HUDEP-2 (cell line): Measurements from ENCODE around the gene LY6G5C.
"Not testable (repeated sequence)": the region's sequence is repeated elsewhere in the genome, so short reads cannot be mapped to it uniquely, and the experiment has no call there.

Experiments used
- DNase-seq, 76 experiments: peaks; one replicate each; lab custom pipeline; 2025; ENCODE audit not compliant: unreplicated experiment in 76 of 76; lab: John Stamatoyannopoulos, UW

The LY6G5C gene

DNA sequence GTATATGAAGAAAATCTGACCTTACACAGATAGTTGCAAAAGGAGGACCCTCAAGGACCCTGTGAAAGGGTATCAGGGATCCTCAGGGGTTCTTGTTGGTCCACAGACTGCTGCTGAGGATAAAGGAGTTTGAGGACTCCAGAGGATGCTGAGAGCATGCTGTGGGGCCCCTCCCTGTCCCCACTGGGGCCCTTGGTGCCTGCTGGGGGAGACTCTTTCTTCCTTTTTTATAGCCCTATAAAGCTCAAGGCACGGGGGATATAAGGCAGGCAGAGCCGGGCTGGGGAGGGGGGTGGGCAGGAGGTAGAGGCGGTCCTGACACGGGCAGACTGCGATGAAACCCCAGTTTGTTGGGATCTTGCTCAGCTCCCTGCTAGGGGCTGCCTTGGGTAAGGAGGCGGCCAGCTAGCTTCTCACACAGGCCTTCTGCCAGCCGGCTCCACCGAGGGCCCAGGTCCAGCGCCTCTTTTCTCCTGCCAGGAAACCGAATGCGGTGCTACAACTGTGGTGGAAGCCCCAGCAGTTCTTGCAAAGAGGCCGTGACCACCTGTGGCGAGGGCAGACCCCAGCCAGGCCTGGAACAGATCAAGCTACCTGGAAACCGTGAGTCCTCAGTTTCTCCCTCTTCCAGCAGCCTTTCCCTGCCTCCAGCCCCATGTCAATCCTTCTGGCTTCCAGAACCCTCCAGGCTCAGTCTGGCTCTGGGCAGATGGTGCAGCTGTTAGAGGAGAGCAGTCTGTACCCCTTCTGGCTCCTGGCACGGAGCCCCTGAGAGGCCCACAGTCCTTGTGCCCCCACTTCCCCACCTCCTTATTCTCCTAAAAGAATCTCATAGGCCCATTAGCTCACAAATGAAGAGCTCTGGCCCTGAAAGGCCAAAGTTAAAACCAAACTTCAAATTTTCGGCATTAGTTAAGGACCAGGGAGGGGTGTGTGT lies 34.4 kb upstream of the LY6G5C start, which contains the start of gene LY6G6D:
Gene LY6G6D (plus strand): TSS at position 327 of the 937 bp plus-strand sequence. CDS start 8 bp downstream, at position 335.
- no peak for DNase-seq

DNA sequence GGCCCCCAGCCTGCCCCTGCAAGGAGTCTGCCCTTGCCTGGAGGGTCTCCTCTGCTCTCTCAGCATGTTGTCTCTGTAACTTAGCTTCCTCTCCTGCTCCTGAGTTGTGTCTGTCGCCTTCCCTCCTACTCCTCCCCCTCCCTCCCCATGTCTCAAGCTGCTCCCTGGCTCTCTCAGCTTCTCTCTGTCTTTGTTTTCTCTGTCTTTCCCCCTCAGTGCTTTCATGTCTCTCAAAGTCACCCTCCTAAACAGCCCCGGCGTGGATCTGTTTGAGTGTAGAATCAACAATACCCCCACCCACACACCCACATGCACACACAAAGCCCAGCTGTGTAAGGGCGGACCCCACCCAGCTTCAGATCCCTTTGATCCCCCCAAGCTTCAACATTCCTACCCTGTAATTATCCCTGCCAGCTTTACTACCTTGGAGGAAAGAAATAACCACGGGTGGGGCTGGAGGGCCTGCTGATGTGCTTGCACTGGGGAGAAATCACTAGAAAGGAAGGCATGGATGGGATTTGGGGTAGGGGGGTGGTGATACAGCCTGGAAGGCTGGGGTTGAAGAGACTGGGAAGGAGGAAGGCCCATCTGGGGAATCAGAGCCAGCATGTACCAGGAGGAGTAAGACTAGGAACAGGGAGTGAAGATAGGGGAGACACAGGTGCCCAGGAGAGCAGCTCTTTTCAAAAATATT lies 33.3 kb upstream of the LY6G5C start:
- no peak for DNase-seq

DNA sequence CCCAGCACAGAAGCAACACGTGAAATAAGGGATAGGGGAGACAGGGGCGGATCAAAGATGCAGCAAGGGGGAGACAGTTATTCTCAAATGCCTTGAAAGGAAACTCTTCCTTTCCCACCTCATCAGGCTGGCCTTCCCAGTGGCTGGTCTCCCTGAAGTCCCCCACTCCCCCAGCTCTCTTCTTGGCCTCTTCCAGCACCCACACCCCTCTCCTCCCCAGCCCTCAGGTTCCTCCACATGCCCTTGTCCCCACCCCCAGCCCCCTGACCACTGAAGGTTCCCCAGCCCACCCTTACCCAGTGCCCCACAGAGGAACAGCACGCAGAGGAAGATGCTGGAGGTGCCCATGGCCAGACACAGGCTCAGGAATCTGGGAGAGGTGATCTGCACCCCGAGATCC lies 32.6 kb upstream of the LY6G5C start:
- no peak for DNase-seq

DNA sequence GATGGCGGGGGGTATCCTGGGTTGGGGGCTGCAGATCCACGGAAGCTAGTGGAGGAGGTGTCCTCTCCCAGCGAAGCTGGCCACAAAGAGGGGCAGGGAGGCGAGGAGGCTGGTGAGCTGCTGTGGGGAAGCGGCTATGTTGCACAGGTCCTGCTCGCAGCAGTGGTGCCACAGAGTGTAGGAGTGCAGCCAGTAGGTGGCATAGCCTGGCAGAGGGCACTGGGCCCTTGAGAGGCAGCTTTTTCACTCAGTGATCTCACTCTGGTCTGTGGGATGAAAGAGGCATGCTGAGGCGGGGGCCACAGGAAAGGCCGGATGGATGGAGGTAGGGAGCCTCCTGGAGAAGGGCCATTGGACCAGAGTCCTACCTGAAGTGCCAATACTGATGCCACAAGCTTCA lies 31.4 kb upstream of the LY6G5C start:
- peak in 22 of 76 experiments; percentile 5 to 48 (median 28) for DNase-seq

DNA sequence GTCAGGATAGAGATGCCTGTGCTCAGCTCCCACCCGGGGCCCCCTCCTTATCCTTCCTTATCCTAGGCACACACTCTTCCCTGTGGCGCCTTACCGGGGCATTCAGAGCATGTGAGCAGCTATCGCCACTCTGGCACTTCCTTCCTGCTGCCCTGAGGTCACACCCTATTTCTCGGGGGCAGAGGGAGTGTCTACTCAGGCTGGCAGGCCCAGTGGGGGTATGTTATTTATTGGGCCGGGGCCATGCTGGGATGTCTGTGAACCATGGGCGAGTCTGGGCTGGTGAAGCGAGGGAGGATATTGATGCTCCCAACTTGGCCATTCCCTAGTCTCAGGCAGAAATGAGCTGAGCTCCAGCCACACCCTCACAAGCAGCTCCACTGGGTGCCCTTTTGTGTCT lies 30.4 kb upstream of the LY6G5C start:
- peak in 65 of 76 experiments; percentile 17 to 78 (median 56) for DNase-seq

DNA sequence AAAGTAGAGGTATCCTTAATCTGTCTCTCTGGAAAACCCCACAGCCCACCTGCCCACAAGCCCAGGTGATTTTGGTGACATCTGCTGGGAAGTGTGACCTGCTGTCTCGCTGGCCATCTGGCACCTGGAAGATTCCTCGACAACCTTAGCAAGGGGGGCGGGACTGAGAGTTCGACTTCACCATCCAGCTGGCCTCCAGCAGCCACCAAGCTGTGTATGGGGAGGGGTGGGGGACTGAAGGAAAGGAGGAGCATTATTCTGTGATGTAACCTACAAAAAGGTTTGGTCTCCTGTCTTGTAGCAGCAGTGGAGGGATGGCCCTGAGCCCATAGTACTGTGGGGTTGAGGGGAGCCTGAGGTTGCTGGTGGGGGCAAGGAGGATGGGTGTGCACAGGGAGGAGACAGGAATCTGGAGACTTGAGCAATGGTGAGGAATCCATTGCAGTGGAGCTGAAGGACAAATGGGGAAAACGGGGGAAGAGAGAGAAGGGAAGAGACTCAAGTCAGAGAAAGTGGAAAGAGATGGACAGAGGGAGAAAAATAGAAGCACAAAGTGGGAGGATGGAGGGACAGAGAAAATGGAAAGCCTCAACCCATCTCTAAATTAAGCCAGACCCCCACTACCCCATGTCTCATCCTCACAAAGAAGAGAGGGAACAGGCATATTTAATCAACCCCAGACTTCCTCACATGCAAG lies 29.8 kb upstream of the LY6G5C start:
- no peak for DNase-seq

DNA sequence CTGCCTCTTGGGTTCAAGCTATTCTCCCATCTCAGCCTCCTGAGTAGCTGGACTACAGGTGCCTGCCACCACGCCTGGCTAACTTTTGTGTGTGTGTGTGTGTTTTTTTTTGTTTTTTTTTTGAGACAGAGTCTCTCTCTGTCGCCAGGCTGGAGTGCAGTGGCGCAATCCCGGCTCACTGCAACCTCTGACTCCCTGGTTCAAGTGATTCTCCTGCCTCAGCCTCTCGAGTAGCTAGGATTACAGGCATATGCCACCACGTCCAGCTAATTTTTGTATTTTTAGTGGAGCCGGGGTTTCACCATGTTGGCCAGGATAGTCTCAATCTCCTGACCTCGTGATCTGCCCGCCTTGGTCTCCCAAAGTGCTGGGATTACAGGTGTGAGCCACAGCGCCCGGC lies 28.3 kb upstream of the LY6G5C start:
- DNase-seq = not testable (repeated sequence)

DNA sequence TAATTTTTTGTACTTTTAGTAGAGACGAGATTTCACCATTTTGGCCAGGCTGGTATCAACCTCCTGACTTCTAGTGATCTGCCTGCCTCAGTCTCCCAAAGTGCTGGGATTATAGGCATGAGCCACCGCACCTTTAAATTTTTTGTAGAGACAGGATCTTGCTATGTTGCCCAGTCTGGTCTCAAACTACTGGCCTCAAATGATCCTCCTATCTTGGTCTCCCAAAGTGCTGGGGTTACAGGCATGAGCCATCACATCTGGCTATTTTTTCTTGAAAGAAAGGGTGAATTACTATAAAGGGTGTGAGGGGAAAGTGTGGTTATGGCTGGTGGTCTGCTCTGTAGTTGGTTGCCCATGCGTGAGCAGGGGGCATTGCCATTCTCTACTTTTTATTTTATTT lies 27.4 kb upstream of the LY6G5C start:
- DNase-seq = no peak

DNA sequence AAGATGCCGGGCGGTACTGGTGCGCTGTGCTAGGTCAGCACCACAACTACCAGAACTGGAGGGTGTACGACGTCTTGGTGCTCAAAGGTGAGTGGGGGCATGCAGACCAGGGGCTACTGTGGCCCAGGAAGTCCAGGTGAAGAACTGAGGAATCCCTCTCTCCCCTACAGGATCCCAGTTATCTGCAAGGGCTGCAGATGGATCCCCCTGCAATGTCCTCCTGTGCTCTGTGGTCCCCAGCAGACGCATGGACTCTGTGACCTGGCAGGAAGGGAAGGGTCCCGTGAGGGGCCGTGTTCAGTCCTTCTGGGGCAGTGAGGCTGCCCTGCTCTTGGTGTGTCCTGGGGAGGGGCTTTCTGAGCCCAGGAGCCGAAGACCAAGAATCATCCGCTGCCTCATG lies 26.8 kb upstream of the LY6G5C start:
- no peak for DNase-seq

DNA sequence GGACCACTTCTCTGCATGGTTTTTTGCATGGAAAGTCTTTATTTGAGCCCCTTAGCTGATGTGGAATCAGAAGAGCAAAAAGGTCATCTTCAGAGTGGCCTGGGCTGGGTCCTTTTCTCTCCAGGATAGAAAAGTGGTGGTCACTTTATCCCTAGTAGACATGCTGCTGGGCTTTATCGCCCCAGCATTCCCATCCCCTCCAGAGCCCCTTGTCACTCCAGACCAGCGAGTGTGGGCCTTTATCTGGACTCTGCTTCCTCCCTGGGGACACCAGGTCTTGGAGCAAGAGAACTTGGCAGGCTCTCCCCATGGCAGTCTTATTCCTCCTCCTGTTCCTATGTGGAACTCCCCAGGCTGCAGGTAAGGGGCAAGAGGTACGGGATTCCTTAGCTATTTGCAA lies 25.7 kb upstream of the LY6G5C start, which contains the start of gene LY6G6F:
Gene LY6G6F (plus strand): TSS at position 268 of the 400 bp plus-strand sequence. CDS start 41 bp downstream, at position 309.
- no peak for DNase-seq

DNA sequence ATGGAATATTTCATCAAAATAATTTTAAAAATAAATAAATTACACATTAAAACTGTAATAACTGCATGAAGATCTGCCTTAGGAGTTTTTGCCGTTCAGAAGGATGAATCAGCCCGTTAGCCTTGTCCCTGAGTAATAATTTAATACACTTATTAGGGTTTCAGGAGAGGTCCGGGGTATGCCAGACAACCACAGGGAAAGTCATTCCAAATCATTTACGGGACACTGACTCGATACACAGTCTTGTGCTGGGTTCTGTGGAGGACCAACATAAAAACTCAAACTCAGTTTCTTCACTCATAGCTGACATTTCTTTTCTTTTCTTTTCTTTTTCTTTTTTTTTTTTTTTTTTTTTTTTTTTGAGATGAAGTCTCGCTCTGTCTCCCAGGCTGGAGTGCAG lies 25.1 kb upstream of the LY6G5C start:
- no peak for DNase-seq

DNA sequence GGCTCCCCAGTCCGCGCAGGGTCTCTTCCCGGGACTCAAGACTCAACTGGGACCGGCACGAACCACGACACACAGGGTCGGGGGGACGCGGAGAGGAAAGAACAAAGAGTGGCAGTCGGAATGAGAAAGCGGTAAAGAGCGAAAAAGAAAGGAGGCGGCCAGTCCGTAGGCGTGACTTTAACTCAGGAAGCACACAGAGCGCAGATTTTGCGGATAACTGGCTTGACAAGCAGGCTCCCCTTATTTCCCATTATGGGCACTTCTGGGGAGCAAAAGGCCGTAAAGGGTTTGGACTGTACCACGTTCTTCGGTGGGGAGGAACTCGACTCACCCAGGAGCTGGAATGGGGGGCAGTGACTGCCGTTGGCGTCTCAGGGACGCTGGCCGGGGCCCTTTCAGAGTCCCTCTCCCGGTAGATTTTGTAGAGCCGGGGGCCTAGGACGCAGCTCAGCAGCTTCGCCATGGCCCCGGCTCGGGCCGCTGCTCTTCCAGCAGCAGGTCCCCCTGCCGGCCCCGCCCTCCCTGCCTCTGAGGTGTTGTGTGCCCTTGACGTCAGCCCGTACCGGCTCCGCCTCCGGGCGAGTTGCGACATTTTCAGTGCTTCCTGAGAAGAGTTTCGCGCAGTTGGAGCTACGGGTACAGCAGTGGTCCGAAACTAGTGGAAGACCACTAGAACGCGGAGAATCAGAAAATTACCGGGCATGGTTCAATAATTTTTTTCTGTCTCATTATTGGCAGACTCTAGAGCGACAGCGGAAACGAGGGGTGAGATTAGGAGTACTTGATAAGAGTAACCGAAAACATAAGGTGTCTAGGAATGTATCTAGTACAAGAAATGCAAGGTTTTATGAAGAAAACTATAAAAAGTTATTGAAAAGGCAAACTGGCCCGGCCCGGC lies 22.2 kb upstream of the LY6G5C start, which contains the start of gene ABHD16A:
Gene ABHD16A (minus strand): TSS at position 506 of the 898 bp plus-strand sequence. CDS start 43 bp downstream, at position 463.
- DNase-seq = peak in 75 of 76 experiments; percentile 89 to 100 (median 99)

DNA sequence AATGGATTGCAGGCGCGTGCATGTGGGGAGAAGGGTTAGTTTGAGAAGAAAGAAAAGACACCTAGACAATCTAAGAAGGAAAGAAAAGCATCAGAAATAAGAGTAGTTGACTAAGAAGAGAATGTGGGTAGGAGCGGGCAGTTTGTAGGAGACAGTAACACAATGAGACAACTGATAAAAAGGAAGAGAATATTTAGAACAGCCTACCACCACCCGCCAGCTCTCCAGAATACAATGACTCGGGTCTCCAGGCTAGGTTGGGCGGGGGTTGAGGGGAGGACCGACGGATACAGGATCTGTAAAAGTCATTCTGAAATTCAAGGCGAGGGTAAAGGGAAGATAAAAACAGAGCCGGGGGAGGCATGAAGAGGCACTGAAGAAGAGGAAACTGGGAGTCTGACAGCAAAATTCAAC lies 21.5 kb upstream of the LY6G5C start:
- DNase-seq = peak in 3 of 76 experiments; percentile 38 to 49 (median 46)

DNA sequence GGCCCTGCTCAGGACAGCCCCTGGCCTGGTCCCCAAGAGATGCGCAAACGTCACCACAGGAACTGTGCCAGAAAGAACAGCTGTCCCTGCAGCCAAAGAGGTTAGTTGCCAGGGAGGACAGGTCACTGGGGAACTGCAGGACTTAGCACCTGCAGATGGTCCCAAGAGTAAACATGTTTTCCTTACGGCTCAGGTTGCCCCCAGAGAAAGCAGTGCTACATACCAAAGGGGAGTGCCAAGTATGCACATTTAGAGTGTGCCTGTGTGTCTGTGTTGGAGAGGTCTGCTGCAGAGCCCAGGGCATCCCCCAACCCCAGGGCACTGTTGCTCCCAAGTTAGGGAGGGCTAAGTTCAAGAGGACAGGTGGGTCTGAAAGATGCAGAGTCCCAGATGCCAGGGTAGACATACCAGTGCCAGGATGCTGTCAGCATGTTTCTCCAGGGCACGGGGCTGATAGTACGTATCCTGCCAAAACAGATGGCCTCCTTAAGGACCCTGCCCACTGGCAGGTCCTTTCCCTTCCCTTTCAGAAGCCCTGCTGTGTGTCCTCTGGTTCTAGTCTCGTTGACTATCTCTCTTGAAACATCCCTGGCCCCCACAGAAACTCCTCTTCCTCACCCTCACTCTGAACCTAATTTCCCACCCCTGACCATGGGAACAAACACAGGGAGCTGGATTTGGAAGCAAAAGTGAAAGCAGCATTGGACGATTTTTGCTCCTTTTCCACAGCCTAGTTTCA lies 21.0 kb upstream of the LY6G5C start:
- DNase-seq = peak in 17 of 76 experiments; percentile 12 to 46 (median 26)

DNA sequence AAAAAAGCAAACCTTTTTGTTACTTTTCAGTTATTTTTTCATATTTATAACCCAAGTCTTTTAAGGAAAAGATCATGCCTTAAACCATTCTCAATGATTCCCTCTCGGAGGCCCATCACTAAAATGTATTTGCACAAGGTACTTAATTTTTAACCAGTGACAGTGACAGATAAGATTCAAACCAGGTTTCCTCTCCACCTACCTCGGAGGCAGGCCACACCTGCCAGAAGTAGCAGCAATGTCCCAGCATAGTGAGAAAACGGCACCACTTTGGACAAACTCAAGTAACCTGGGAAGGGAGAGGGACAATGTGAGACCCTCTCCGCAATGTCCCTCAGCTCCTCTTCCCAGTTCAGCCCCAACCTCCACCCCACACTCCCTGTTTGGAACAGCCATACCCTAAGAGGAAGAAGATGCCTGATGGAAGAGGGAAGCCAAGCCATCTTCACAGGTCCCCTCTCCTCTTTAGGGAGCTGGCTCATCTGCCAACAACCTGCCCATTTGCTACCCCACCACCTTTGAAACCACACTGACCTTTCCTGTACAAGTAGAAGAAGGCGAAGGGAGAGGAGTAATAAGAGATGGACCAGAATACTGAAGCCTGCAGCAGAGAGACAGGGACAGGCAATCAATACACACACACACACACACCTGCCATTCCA lies 20.0 kb upstream of the LY6G5C start:
- DNase-seq = no peak

DNA sequence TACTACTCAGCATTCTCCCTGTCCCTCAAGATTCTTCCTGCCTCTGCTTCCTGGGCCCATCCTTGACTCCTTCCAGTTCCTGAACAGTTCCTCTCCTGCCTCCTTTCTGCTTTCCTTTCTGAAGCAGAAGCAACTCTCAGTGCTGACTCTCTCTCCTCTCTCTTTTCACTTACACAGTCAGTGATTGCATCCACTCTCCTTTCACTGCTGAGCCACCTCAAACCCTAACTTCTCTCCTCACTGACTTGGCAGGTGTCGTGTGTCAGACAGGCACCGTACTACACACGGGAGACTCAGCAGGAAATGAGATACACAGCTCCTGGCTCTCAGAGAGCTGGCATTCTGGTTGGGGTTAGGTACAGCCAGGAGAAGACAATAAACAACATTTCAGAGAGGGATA lies 16.7 kb upstream of the LY6G5C start:
- no peak for DNase-seq

DNA sequence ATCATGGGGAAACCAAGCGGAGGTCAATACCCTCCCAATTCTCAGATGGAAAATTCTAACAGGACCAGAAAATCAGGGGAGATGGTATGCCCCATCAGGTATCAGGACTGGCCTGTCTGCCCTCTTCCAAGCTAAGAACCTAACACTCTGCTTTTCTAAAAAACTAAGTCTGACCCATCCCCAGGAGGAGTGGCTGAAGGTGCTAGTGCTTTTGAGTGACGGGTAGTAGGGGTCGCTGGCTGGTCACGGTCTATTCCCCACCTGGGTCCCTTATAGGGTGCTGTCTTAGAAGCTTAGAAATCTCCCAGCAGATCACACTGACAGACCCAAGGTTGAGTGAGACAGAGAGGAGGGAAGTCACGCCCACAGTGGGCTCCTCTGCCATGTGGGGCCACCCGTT lies 12.7 kb upstream of the LY6G5C start:
- DNase-seq = no peak

DNA sequence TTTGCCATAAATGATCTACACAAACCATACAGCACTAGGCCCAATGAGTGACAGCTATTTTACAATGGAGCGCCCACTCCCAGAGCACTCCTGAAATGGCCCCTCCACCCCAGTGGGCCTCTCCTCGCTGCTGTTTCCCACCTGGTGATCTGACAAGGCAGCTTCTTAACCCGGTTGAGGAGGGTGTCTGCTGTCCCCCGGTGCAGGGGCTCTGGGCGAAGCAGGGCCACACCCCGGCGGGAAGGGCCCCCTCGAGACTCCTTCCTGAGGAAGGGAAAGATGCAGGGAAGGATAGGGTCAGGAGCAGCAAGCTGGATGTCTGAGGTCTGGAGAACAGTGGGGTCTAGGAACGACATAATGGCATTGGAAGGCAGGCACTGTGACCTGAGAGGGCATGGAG lies 12.0 kb upstream of the LY6G5C start:
- DNase-seq = no peak

DNA sequence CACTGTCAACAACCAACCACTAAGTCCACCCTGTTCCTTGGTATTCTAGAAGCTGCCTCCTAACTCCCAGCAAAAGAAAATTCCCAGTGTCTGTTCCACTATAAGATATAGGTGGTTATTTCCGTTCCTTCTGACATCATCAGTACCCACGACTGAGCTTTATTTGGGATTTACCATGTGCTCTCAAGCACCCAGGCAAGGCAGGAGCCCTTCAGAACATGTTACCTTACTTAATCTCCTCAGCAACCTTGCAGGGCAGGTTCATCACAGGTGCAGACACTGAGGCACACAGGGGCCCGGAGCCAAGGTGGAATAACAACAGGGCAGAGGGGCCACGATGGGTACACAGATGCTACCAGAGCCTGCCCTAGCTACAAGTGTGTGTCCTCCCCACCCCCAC lies 11.5 kb upstream of the LY6G5C start:
- DNase-seq = no peak
